ENCODE data around the gene TTC34. TPM values are rescaled to one million over a fixed set of nuclear protein-coding genes. Genes with fewer than 3 reads are reported as not detected.
A peak's percentile ranks its signal among the peaks of the same experiment; 100 is the strongest.

The TTC34 gene
- total RNA-seq, 4 donors from 2014 or later: 0.04 to 0.19 (median 0.15) TPM; not detected in 1

- TF ChIP-seq POLR2A (IDR thresholded peaks at IDR 0.05) (no peak), CTCF (IDR thresholded peaks at IDR 0.05) (no peak)
- Histone ChIP-seq H3K27ac (no peak overlapping the region), H3K9me3 (peaks cover 0 to 3% (median 0%) of the 10 kb centered on the region in 3 donors), H3K36me3 (no peaks in the 10 kb centered on the region), H3K4me1 (peaks cover 0 to 11% (median 3%) of the 10 kb centered on the region in 3 donors), H3K4me3 (no peak overlapping the region), H3K27me3 (peaks cover 20 to 94% (median 21%) of the 10 kb centered on the region in 4 donors)
- 67 to 73% methylated on average over 12 to 20 of the region's 24 CpGs for WGBS, 2 donors
- intact Hi-C loops (cut with DNase I): no loop called here
- DNase-seq: no peak
These were observed 170.1 kb downstream of the TTC34 start for GRCh38 chr1:2631136-2632050.

GRCh38 chr1:2630498-2631135 is 170.9 kb downstream of the TTC34 start:
- 91 to 93% methylated on average over 29 to 35 of the region's 35 CpGs for WGBS, 2 donors
- H3K4me3 ChIP-seq: no peak overlapping the region
- intact Hi-C loops (cut with DNase I): no loop called here

DNA sequence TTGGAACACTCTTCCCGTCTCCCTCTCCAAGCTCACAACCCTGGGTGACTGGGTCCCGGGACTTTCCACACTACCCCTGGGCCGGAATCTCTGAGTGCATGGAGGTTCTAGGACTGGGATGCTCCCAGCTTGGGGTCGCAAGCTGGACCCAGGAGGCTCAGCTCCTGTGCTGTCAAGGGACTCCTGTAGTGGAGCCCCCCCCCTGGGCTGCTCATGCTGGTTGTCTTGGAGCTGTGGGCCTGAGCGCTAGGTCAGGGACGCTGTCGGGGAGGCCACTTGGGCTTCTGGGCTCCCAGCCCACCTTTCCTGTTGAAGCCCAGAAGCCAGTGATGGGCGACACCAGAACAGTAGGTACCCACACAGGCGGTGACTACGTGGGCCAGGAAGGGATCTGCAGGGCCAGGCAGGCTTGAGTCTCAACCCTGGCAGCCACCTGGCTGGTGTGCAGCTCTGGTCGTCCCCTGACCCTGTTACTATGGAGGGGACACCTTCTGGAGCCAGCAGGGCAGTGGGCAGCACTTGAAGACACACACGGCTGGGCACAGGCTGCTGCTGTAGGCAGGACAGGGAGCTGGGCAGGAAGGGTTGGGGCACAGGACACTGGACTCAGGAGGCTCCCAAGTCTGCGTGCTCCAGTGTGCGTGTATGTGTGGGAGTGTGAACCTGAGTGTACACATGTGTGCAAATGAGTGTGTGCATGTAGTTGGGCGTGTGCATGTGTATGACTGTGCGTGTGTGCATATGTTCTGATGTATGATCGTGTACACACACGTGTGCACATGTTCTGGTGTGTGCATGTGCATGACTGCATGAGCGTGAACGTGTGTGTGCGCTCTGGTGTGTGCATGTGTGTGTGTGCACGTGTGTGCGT is 171.6 kb downstream of the TTC34 start:
- Histone ChIP-seq H3K4me1 (peaks cover 0 to 11% (median 3%) of the 10 kb centered on the region in 3 donors), H3K9me3 (no peaks in the 10 kb centered on the region), H3K27ac (no peak overlapping the region), H3K4me3 (no peak overlapping the region), H3K36me3 (no peaks in the 10 kb centered on the region), H3K27me3 (peaks cover 20 to 96% (median 21%) of the 10 kb centered on the region in 4 donors)
- TF ChIP-seq CTCF (IDR thresholded peaks at IDR 0.05) (no peak), POLR2A (IDR thresholded peaks at IDR 0.05) (no peak)
- no peak for DNase-seq
- intact Hi-C loops (cut with DNase I): no loop called here
- 83 to 92% methylated on average over 12 to 14 of the region's 23 CpGs for WGBS, 2 donors

More at GRCh38 chr1:2630498-2631135, 170.9 kb downstream of the TTC34 start:
- Histone ChIP-seq H3K27ac (no peak overlapping the region), H3K27me3 (peaks cover 20 to 95% (median 21%) of the 10 kb centered on the region in 4 donors), H3K4me1 (peaks cover 0 to 11% (median 3%) of the 10 kb centered on the region in 3 donors), H3K9me3 (no peaks in the 10 kb centered on the region), H3K36me3 (no peaks in the 10 kb centered on the region)
- DNase-seq: no peak
- TF ChIP-seq POLR2A (IDR thresholded peaks at IDR 0.05) (no peak), CTCF (IDR thresholded peaks at IDR 0.05) (no peak)

GRCh38 chr1:2628933-2629626 is 172.4 kb downstream of the TTC34 start:
- no CpG with 5 or more reads among the region's 64 CpGs for WGBS, 2 donors

More at GRCh38 chr1:2628933-2629626, 172.4 kb downstream of the TTC34 start:
- DNase-seq: no peak
- no peak for TF ChIP-seq POLR2A (IDR thresholded peaks at IDR 0.05)
- TF ChIP-seq CTCF (IDR thresholded peaks at IDR 0.05): no peak
- no peak overlapping the region for H3K27ac ChIP-seq
- peaks cover 20 to 99% (median 21%) of the 10 kb centered on the region in 4 donors for H3K27me3 ChIP-seq
- intact Hi-C loops (cut with DNase I): no loop called here
- H3K4me1 ChIP-seq: peaks cover 0 to 11% (median 3%) of the 10 kb centered on the region in 3 donors
- no peaks in the 10 kb centered on the region for H3K36me3 ChIP-seq
- peak overlapping the region in 1 of 4 donors; percentile 18 for H3K4me3 ChIP-seq
- no peaks in the 10 kb centered on the region for H3K9me3 ChIP-seq

Measured in esophagus squamous epithelium (tissue), 5 donors.